Anterior cingulate cortex (tissue), 58 donors: Measurements from ENCODE around the gene TRAPPC11.

Source experiments
- DNase-seq, 58 donors: peaks; one replicate each; lab custom pipeline; 2025; lab: John Stamatoyannopoulos, UW

The TRAPPC11 gene

DNA sequence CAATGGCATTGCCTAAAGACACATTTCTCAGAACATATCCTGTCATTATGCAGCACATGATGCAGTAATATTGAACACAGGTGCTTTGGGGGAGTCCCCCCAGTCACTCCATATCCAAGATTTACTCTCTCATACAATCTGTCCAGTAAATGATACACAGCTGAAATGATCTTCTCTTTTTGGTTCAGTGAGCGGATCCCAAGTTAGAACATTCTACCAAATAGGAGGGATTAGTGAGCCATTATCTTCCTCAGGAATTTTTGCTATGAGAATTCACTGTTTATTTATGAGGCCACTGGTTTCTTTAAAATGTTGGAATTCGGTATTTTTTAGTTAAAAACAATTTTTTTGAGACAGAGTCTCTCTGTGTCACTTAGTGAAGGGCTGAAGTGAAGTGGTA is 96.5 kb downstream of the TRAPPC11 start:
- no peak for DNase-seq

DNA sequence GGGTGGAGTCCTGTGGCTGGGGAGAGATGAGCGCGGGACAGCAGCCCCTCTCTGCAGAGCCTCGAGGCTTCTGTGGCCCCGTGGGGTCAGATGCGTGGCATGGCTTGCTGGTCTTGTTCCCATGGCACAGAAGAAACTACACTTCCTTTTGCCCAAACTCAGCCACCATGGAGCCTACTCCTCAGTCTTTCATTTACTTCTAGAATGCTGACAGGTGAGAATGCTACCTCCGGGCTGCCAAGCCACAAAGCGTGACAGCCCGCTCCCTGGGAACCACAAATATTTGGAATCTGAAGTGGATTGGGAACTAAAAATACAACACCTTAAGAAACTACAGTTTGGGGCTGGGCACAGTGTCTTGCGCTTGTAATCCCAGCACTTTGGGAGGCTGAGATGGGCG is 98.0 kb downstream of the TRAPPC11 start:
- DNase-seq, result no peak

DNA sequence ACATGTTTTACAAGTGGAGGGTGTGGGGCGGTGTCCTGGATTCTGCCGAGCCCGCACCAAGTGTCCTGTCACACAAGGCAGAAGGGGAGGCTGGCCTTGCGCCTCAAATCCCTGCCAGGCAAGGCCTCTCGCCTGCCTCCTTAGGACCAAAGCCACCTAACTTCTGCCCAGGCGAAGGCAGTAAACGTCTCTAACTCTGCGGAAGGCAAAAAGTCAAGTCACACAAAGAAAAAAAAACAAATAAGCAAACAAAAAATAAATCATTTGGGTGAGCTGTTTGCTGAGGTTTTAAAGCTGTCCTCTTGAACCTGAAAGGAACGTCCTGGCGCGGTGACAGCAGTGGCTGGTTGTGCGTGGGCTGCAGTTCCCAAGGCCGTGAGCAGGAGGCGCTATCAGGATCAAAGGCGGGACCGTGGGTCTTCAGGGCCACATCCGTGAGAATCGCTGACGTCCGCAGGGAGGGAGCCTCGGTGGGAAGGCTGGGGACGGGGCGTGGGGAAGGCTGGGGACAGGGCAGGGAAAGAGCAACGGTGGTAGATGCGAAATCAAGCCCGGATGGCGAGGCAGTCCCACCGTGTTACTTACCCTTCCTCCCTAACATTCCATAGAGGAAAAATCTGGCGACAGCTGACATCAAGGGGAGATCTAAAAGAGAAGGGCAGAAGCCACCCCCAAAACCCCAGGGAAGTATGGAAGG is 99.1 kb downstream of the TRAPPC11 start:
- DNase-seq, result no peak

DNA sequence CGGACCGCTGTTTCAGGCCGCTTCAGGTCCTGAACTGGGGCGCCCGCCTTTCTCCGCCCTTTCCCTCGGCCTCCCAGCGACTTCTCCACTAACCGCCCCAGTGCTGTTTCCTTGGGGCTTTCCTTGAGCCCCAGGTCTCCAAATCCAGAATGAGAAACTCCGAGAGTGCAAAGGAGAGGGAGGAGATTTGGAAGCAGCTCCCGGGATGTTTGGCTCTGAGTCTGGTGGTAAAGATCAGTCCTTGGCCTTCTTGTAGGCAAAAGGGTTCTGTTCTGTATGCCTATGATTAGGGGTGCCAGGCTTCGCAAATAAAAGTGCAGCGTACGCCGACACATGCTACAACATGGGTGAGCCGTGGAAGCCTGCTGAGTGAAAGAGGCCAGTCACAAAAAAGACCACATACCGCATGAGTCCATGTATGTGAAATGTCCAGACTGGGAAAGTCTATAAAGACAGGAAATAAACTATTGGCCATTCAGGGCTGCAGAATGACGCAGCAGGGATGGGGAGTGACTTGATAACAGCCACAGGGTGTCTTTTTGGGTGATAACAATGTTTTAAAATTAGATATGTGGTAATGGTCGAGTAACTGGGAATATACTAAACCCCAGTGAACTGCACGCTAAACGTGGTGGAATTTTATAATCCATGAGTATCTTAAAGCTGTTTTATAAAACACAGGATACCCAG is 99.8 kb downstream of the TRAPPC11 start:
- DNase-seq, result no peak

DNA sequence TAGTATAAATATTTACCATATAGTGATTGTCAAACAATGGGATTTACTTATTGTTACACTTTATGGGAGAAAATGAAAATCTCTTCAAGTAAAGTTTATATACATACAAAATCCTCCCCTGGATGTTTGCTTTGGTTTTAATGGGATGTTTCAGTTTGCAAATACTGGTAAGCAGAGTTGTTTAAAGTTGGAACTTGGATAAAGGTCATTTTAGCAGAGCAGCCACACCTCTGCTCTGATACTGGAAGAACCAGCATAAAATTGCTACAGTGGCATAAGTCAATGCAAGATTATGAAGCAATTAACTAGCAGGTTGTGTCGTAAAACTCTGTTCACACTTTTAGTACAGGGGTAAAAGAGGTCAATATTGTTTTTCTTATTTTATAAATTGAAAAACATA is 101.2 kb downstream of the TRAPPC11 start:
- DNase-seq, result no peak
